ENCODE data around the gene RASA3.

The RASA3 gene

DNA sequence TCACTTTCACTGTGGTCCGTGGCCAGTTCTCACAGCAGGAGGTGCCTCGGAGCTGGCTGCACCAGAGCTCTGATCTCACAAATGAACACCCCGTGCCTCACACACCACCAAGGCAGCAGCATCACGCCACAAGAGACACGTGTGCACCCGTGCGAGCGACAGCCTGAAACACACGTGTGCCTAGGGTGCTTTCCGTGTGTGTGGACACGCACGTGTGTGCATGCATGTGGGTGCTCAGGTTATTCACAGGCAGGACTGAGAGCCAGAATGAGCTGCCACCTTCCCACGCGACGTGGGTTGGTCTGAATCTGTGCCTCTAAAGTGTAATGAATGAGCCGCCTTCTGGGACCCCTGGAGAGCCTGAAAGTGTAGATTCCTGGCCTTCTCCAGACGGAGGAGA is 90.9 kb downstream of the RASA3 start:
- TF ChIP-seq EZH2phosphoT487 (IDR thresholded peaks at IDR 0.05; ENCODE audit: low read depth): no peak
- TF ChIP-seq, protein P1, sequence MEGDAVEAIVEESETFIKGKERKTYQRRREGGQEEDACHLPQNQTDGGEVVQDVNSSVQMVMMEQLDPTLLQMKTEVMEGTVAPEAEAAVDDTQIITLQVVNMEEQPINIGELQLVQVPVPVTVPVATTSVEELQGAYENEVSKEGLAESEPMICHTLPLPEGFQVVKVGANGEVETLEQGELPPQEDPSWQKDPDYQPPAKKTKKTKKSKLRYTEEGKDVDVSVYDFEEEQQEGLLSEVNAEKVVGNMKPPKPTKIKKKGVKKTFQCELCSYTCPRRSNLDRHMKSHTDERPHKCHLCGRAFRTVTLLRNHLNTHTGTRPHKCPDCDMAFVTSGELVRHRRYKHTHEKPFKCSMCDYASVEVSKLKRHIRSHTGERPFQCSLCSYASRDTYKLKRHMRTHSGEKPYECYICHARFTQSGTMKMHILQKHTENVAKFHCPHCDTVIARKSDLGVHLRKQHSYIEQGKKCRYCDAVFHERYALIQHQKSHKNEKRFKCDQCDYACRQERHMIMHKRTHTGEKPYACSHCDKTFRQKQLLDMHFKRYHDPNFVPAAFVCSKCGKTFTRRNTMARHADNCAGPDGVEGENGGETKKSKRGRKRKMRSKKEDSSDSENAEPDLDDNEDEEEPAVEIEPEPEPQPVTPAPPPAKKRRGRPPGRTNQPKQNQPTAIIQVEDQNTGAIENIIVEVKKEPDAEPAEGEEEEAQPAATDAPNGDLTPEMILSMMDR (IDR thresholded peaks at IDR 0.05; ENCODE audit: low read depth, low read length): no peak
- Histone ChIP-seq H3K9ac (ENCODE audit: low read length) (no peak overlapping the region), H4K20me1 (ENCODE audit: insufficient read depth, low read length) (no peaks in the 10 kb centered on the region), H3K79me2 (ENCODE audit: low read length) (no peaks in the 10 kb centered on the region), H2AFZ (ENCODE audit: low read depth, low read length) (no peak overlapping the region), H3K9me3 (ENCODE audit: insufficient read depth, low read length) (no peaks in the 10 kb centered on the region), H3K36me3 (replicated peaks; ENCODE audit: low read depth, low read length) (no peaks in the 10 kb centered on the region), H3K4me2 (ENCODE audit: low read length) (no peak overlapping the region), H3K4me3 (ENCODE audit: low read length) (no peak overlapping the region), H3K27me3 (ENCODE audit: low read depth, low read length) (peaks cover 10% of the 10 kb centered on the region; the same call in 1 of the 2 replicates), H3K4me1 (ENCODE audit: low read length) (no peaks in the 10 kb centered on the region), H3K27ac (ENCODE audit: low read length) (no peak overlapping the region)

DNA sequence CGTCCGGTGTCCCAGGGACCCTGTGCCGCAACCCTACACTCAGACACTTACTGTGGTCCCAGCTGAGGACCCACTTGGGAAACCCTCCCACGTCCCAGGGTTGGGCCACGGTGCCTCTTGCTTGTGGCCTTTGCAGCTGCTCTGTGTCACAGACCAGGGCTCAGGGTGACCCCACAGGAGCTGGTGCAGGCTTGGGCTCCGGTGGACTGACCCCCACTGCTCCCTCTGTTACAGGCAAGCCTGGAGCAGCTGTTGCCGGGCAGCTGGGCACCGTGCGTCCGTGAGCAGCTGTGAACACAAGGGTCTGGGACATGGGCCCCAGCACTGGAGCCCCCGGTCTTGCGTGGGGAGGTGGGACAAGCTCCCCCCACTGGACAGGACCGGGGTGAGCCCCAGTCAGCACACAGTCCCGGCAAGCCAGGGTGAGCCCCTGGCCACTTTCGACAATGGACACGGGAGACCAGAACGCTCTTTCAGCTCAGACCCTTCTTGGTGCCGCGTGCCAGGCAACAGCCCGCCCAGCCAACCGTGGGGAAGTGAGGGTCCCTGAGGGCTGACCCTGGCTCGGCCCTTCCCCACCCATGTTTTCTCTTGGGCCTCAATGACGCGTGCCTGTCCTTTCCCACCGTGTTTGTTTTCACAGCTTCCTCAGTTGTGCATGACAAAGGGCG is 92.8 kb downstream of the RASA3 start:
- H4K20me1 ChIP-seq (ENCODE audit: insufficient read depth, low read length): no peaks in the 10 kb centered on the region
- no peak overlapping the region for H3K27ac ChIP-seq (ENCODE audit: low read length)

DNA sequence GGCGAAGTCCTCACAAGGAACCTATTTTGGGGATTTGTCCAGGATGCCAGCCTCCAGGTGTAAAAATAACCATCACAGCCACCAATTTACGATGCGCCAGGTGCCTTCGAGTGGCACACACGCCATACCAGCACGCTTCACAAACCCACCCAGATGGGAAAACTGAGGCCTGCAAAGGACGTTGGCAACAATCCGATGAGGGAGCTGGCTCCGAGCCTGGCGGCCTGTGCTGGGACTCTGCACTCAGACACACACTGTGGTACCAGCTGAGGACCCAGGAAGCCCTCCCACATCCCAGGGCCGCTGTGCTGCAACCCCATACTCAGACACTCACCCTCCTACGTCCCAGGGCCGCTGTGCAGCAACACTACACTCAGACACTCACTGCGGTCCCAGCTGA is 93.5 kb downstream of the RASA3 start:
- no peaks in the 10 kb centered on the region for H4K20me1 ChIP-seq (ENCODE audit: insufficient read depth, low read length)
- no peaks in the 10 kb centered on the region for H3K4me1 ChIP-seq (ENCODE audit: low read length)
- H3K27ac ChIP-seq (ENCODE audit: low read length): no peak overlapping the region
- TF ChIP-seq, protein P1 (IDR thresholded peaks at IDR 0.05; ENCODE audit: low read depth, low read length): no peak
- no peak for TF ChIP-seq EZH2phosphoT487 (IDR thresholded peaks at IDR 0.05; ENCODE audit: low read depth)
- H3K79me2 ChIP-seq (ENCODE audit: low read length): no peaks in the 10 kb centered on the region
- no peak overlapping the region for H2AFZ ChIP-seq (ENCODE audit: low read depth, low read length)
- H3K27me3 ChIP-seq (ENCODE audit: low read depth, low read length): no peaks in the 10 kb centered on the region
- H3K9me3 ChIP-seq (ENCODE audit: insufficient read depth, low read length): no peaks in the 10 kb centered on the region
- no peak overlapping the region for H3K9ac ChIP-seq (ENCODE audit: low read length)
- H3K4me3 ChIP-seq (ENCODE audit: low read length): no peak overlapping the region
- H3K4me2 ChIP-seq (ENCODE audit: low read length): no peak overlapping the region
- H3K36me3 ChIP-seq (replicated peaks; ENCODE audit: low read depth, low read length): no peaks in the 10 kb centered on the region

More for the DNA sequence above, 92.8 kb downstream of the RASA3 start:
- Histone ChIP-seq H2AFZ (ENCODE audit: low read depth, low read length) (no peak overlapping the region), H3K4me2 (ENCODE audit: low read length) (no peak overlapping the region), H3K36me3 (replicated peaks; ENCODE audit: low read depth, low read length) (no peaks in the 10 kb centered on the region), H3K9ac (ENCODE audit: low read length) (no peak overlapping the region), H3K4me3 (ENCODE audit: low read length) (no peak overlapping the region), H3K79me2 (ENCODE audit: low read length) (no peaks in the 10 kb centered on the region), H3K9me3 (ENCODE audit: insufficient read depth, low read length) (no peaks in the 10 kb centered on the region), H3K4me1 (ENCODE audit: low read length) (no peaks in the 10 kb centered on the region), H3K27me3 (ENCODE audit: low read depth, low read length) (no peaks in the 10 kb centered on the region)
- TF ChIP-seq EZH2phosphoT487 (IDR thresholded peaks at IDR 0.05; ENCODE audit: low read depth): no peak
- TF ChIP-seq, protein P1 (IDR thresholded peaks at IDR 0.05; ENCODE audit: low read depth, low read length): no peak

DNA sequence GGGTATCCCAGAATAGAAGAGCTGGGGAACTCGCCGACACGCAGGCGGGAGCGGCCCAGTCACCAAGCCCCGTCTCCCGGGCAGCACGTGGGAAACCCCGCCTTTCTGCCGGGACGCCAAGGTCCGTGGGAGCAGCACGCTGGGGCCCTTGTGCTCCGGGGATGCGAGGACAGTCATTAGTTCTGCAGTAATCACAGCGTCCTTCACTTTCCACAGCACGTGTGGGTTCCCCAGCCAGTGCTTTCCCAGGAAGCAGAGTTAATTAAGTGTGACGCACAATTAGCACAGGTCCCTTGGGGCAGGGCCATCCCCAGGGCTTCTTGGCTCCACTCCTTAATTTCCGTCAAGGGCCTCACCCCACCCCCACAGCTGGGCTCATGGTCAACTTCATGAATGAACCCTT is 94.2 kb downstream of the RASA3 start:
- no peaks in the 10 kb centered on the region for H3K36me3 ChIP-seq (replicated peaks; ENCODE audit: low read depth, low read length)
- no peaks in the 10 kb centered on the region for H3K27me3 ChIP-seq (ENCODE audit: low read depth, low read length)
- no peak overlapping the region for H3K4me3 ChIP-seq (ENCODE audit: low read length)
- TF ChIP-seq, protein P1 (IDR thresholded peaks at IDR 0.05; ENCODE audit: low read depth, low read length): no peak
- TF ChIP-seq EZH2phosphoT487 (IDR thresholded peaks at IDR 0.05; ENCODE audit: low read depth): no peak
- no peaks in the 10 kb centered on the region for H3K4me1 ChIP-seq (ENCODE audit: low read length)
- H3K4me2 ChIP-seq (ENCODE audit: low read length): no peak overlapping the region
- no peak overlapping the region for H3K9ac ChIP-seq (ENCODE audit: low read length)
- H3K79me2 ChIP-seq (ENCODE audit: low read length): no peaks in the 10 kb centered on the region
- H3K9me3 ChIP-seq (ENCODE audit: insufficient read depth, low read length): no peaks in the 10 kb centered on the region
- no peaks in the 10 kb centered on the region for H4K20me1 ChIP-seq (ENCODE audit: insufficient read depth, low read length)
- H2AFZ ChIP-seq (ENCODE audit: low read depth, low read length): no peak overlapping the region
- H3K27ac ChIP-seq (ENCODE audit: low read length): no peak overlapping the region

Data from OCI-LY3 (cell line).